DOHH2 (cell line): Measurements from ENCODE around the gene DAGLA.

ENCODE experiments used
- CTCF ChIP-seq: fragments of 200-600 bp; sonication (generic); IDR thresholded peaks from one replicate; pipeline ENCODE4 v1.5.1; 2014; ENCODE audit warnings: antibody characterized with exemption, mild to moderate bottlenecking, low read depth, low read length; ENCODE audit not compliant: poor library complexity, severe bottlenecking
- EZH2phosphoT487 ChIP-seq: fragments of 200-600 bp; sonication (generic); IDR thresholded peaks from 2 replicates; pipeline ENCODE4 v1.6.1; 2017; ENCODE audit warnings: borderline replicate concordance, mild to moderate bottlenecking, antibody characterized with exemption, low read length, moderate library complexity, mixed read lengths

GRCh38 chr11:61778357-61778886, 98.2 kb downstream of the DAGLA start:
- no peak for TF ChIP-seq EZH2phosphoT487
- no peak for TF ChIP-seq CTCF
